Activated CD4-positive, alpha-beta T cell treated with anti-CD3 and anti-CD28 coated beads, Interleukin-2, amount 50 U/mL, for 4 hours (primary cell): ENCODE results near the gene LAMC3.
"Not testable (repeated sequence)": the region's sequence is repeated elsewhere in the genome, so short reads cannot be mapped to it uniquely, and the experiment has no call there.

Source experiments
- DNase-seq, 2 experiments: peaks; one replicate each; pipeline ENCODE4 v3.0.0-alpha.2; 2020

Gene LAMC3

GRCh38 chr9:131101207-131101964 lies 92.4 kb downstream of the LAMC3 start:
- DNase-seq, result no peak

GRCh38 chr9:131103024-131103423 lies 94.0 kb downstream of the LAMC3 start:
- DNase-seq, result no peak

- DNase-seq, result no peak
Observed at GRCh38 chr9:131103535-131103934, 94.6 kb downstream of the LAMC3 start.

GRCh38 chr9:131104016-131104740 lies 95.2 kb downstream of the LAMC3 start:
- DNase-seq, result no peak

- no peak for DNase-seq
Observed at GRCh38 chr9:131105952-131106351, 97.0 kb downstream of the LAMC3 start.

- DNase-seq, result no peak
Observed at GRCh38 chr9:131107760-131108159, 98.8 kb downstream of the LAMC3 start.

GRCh38 chr9:131111186-131111853 lies 102.3 kb downstream of the LAMC3 start:
- DNase-seq, result no peak

- DNase-seq, result no peak
Observed at GRCh38 chr9:131111854-131112311, 102.9 kb downstream of the LAMC3 start.

GRCh38 chr9:131112374-131113154 lies 103.6 kb downstream of the LAMC3 start:
- no peak for DNase-seq

- no peak for DNase-seq
Observed at GRCh38 chr9:131113655-131114054, 104.7 kb downstream of the LAMC3 start.

- DNase-seq, result no peak
Observed at GRCh38 chr9:131114084-131114535, 105.1 kb downstream of the LAMC3 start.

GRCh38 chr9:131115360-131115742 lies 106.4 kb downstream of the LAMC3 start:
- DNase-seq, result not testable (repeated sequence)

GRCh38 chr9:131116281-131117120 lies 107.5 kb downstream of the LAMC3 start:
- DNase-seq, result no peak

- no peak for DNase-seq
Observed at GRCh38 chr9:131117121-131117761, 108.3 kb downstream of the LAMC3 start.

GRCh38 chr9:131117762-131118145 lies 108.8 kb downstream of the LAMC3 start:
- no peak for DNase-seq

GRCh38 chr9:131119600-131119999 lies 110.6 kb downstream of the LAMC3 start:
- no peak for DNase-seq

GRCh38 chr9:131120620-131121228 lies 111.8 kb downstream of the LAMC3 start:
- no peak for DNase-seq

- no peak for DNase-seq
Observed at GRCh38 chr9:131121346-131121745, 112.4 kb downstream of the LAMC3 start.

GRCh38 chr9:131122158-131122557 lies 113.2 kb downstream of the LAMC3 start:
- no peak for DNase-seq

GRCh38 chr9:131125038-131125287 lies 116.0 kb downstream of the LAMC3 start:
- DNase-seq, result peak in 1 of 2 experiments; percentile 2
